GM06990 (cell line): ENCODE results near the gene TAC3.

ENCODE experiments used
- DNase-seq: peaks from one replicate; pipeline ENCODE4 v3.0.0-alpha.2; 2011; ENCODE audit not compliant: insufficient read length; ENCODE audit errors: extremely low read depth
- H3K27me3 ChIP-seq: replicated peaks from 2 replicates; pipeline ENCODE4 v1.6.0; 2011; ENCODE audit warnings: low read length; ENCODE audit not compliant: control insufficient read depth, insufficient read depth
- H3K36me3 ChIP-seq: 2 replicates; pipeline ENCODE4 v1.5.1; 2011; ENCODE audit warnings: low read length; ENCODE audit not compliant: control insufficient read depth, insufficient read depth
- H3K4me3 ChIP-seq: replicated peaks from 2 replicates; pipeline ENCODE4 v1.5.1; 2011; ENCODE audit warnings: low read depth, mild to moderate bottlenecking, control low read depth, low read length
- TF ChIP-seq, protein P1 (sequence below): IDR thresholded peaks from 2 replicates; pipeline ENCODE4 v1.5.1; 2011; ENCODE audit warnings: low read length, control low read depth, mild to moderate bottlenecking, inconsistent platforms; ENCODE audit not compliant: insufficient read depth, poor library complexity, severe bottlenecking

The TAC3 gene

DNA sequence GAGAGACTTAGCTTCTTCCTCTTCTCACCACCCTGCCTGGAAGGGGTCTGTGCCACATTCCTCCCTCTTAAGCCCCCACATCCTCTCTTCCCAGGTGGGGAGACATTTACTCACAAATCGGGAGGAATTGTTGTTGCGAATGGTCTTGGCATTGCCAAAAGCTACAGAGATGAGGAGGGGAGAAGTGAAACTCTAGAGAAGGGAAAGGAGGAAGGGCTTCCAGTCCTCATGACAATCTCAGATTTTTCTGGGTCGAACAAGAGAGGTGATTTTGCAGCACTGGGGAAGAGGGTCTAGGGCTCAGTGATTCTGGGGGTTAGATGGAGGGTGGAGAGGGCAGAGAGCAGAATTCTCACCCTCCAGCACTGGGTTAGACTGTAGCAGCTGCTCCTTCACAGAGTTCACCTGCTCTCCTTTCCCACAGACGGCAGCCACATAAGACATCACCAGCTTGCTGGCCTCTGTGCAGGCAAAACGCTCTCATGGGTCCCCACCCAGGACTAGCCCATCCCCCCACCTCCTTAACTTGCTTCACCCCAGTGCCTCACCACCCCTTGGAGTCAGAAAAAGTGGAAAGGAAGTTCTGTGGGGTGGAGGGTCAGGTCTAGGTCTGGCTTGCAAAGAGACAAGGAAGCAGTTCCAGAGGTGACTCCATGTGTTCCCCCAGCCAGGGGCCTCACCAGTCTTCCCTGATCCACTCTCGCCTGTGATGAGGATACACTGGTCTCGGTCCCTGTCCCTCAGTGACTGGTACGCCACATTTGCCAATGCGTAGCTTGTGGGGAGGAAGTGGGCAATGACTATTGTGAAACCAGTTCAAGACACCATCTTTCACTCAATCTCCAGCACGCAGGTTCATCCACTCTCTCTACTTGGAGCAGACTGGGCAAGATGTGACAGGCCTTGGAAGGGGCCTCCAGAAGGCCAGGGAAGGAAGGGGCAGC lies 30.9 kb upstream of the TAC3 start:
- peak; percentile 24 for DNase-seq
- TF ChIP-seq, protein P1, sequence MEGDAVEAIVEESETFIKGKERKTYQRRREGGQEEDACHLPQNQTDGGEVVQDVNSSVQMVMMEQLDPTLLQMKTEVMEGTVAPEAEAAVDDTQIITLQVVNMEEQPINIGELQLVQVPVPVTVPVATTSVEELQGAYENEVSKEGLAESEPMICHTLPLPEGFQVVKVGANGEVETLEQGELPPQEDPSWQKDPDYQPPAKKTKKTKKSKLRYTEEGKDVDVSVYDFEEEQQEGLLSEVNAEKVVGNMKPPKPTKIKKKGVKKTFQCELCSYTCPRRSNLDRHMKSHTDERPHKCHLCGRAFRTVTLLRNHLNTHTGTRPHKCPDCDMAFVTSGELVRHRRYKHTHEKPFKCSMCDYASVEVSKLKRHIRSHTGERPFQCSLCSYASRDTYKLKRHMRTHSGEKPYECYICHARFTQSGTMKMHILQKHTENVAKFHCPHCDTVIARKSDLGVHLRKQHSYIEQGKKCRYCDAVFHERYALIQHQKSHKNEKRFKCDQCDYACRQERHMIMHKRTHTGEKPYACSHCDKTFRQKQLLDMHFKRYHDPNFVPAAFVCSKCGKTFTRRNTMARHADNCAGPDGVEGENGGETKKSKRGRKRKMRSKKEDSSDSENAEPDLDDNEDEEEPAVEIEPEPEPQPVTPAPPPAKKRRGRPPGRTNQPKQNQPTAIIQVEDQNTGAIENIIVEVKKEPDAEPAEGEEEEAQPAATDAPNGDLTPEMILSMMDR = no peak
- no peak overlapping the region for H3K4me3 ChIP-seq
- no peaks in the 10 kb centered on the region for H3K27me3 ChIP-seq
- no peaks in the 10 kb centered on the region for H3K36me3 ChIP-seq

DNA sequence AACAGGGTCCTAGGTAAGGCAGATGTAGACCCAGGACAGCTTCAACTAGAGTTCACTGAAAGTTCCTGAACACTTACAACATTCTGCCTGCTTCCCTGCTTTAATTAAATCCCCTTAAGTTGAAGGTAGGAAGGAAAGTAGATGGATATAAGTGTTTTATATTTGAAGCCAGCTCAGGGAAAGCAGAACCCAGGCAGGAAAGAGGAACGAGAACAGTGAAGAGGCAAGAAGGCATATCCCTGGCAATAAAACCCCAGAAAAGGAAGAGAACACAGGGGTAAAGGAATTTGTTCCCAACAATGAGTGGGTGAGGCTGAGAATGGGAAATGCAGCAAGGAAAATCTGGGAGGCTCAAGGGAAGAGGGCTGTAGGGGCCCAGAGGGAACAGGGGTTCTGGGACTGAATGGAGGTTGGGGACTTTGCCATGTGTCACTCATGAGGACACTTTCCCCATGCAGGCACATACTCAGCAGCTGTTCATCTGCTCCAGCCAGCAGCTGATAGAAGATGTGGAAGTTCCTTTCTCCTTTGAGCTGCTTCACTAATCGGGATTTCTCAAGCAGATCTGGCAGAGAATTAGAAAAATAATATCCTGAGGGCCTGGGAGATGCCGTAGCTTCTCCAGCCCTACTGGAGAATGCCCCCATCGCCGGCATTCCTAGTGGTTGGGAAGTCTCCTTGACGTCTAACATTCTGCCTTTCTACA lies 29.9 kb upstream of the TAC3 start:
- TF ChIP-seq, protein P1 = no peak
- no peak for DNase-seq
- Histone ChIP-seq H3K36me3 (no peaks in the 10 kb centered on the region), H3K4me3 (no peak overlapping the region), H3K27me3 (no peaks in the 10 kb centered on the region)

DNA sequence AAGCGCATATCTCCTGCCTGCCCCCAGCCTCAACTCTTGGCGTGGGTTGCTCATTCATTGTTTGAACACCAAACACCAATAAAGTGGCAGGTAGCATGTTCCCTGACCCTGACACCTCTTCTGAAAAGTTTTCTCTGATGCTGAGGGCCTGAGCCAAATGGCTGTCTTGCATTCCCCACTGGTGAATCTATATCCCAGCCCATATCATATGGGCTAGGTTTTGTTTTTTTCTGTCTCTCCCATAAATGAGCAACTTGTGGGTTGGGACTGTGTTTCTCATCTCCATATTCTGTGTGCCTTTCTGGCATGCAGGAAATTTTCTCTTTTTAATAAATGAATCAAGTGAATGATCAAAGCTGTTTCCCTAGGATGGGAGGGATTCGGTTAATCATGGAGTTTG lies 28.6 kb upstream of the TAC3 start:
- TF ChIP-seq, protein P1 = no peak
- H3K27me3 ChIP-seq = no peaks in the 10 kb centered on the region

DNA sequence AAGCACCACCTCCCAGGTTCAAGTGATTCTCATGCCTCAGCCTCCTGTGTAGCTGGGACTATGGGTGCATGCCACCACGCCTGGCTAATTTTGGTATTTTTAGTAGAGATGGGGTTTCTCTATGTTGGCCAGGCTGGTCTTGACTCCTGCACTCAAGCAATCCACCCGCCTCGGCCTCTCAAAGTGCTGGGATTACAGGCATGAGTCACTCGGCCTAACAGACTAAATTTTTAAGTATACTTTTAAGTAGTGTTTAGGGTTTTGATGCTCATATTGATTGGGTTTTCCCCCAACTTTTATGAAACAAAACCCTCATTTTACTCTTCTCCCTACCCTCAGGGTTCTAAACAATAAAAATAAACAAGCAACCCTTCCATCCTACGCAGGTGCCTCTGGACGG lies 28.1 kb upstream of the TAC3 start:
- no peak for DNase-seq
- TF ChIP-seq, protein P1 = no peak
- Histone ChIP-seq H3K36me3 (no peaks in the 10 kb centered on the region), H3K4me3 (no peak overlapping the region), H3K27me3 (no peaks in the 10 kb centered on the region)

More for the DNA sequence above, 28.6 kb upstream of the TAC3 start:
- DNase-seq = no peak
- no peak overlapping the region for H3K4me3 ChIP-seq
- H3K36me3 ChIP-seq = no peaks in the 10 kb centered on the region

DNA sequence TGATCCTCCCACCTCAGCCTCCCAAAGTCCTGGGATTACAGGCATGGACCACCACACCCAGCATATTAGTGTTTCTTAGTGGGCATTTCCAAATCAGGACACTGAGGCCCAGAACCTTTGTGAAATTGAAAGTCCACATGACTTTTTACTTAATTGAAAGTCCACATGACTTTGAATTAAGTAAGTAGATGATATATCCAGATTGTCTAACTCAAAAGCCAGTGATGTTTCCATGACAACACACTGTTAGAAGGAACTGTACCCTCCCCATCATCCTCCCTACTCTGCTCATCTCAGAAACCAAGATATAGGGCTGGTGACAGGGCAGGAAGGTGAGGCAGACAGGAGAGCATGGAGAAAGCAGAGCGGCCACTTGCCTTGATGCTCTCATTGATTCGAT lies 26.4 kb upstream of the TAC3 start:
- no peaks in the 10 kb centered on the region for H3K27me3 ChIP-seq

More for the DNA sequence above, 26.4 kb upstream of the TAC3 start:
- TF ChIP-seq, protein P1 = no peak
- Histone ChIP-seq H3K36me3 (no peaks in the 10 kb centered on the region), H3K4me3 (no peak overlapping the region)
- DNase-seq = no peak
